ENCODE measurements around the gene HADHA. TPM values are rescaled to one million over a fixed set of nuclear protein-coding genes. Genes with fewer than 3 reads are reported as not detected.

The HADHA gene
- total RNA-seq, 1 experiment from 2014 or later, result 112 TPM

DNA sequence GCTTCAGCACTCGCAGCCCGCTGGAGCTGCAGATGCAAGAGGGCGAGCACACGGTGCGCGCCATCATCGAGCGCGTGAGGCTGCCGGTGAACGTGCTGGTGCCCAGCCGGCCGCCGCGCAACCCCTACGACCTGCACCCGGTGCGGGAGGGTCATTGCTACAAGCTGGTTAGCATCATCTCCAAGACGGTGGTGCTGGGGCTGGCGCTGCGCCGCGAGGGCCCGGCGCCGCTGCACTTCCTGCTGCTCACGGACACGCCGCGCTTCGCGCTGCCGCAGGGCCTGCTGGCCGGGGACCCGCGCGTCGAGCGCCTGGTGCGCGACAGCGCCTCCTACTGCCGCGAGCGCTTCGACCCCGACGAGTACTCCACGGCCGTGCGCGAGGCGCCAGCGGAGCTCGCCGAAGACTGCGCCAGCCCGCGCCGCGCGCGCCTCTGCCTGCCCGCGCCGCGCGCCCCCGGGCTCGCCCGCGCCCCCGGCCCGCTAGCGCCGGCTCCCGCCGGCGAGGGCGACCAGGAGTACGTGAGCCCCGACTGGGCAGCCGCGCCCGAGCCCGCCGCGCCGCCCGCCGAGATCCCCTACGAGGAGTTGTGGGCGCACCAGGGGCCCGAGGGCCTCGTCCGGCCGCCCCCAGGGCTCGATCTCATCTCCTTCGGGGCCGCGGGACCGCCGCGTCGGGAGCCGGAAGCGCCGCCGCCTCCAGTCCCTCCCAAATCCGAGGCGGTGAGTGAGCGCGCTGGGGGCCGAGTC is 59.7 kb downstream of the HADHA start:
- no peak overlapping the region for H3K27ac Mint-ChIP-seq
- peak; percentile 74 for DNase-seq

More for the DNA sequence above, 59.7 kb downstream of the HADHA start:
- no peak overlapping the region for H4K91ac ChIP-seq (ENCODE audit: insufficient read length, low read depth, low read length)
- peak overlapping the region; percentile 20 for H3K4me2 ChIP-seq (ENCODE audit: insufficient read depth, insufficient read length, low read length)
- H3K23ac ChIP-seq (ENCODE audit: insufficient read length, low read depth, low read length), result no peak overlapping the region
- no CpG with 5 or more reads among the region's 114 CpGs for WGBS (ENCODE audit: extremely low coverage, insufficient read length, low lambda C conversion rate)
- no peak overlapping the region for H4K8ac ChIP-seq (replicated peaks; ENCODE audit: insufficient read length, low read depth, low read length)
- H2AK5ac ChIP-seq (ENCODE audit: insufficient read length, low read length), result no peak overlapping the region
- no peak overlapping the region for H3T11ph ChIP-seq (ENCODE audit: low read length)
- H3K4ac ChIP-seq (ENCODE audit: low read depth, low read length), result no peak overlapping the region
- no peak overlapping the region for H2BK15ac ChIP-seq (ENCODE audit: low read depth, low read length)
- H3K56ac ChIP-seq (ENCODE audit: insufficient read length, low read depth, low read length), result no peak overlapping the region
- H3K9me3 ChIP-seq (ENCODE audit: control insufficient read depth, low read depth, low read length), result no peaks in the 10 kb centered on the region
- H2BK5ac ChIP-seq (ENCODE audit: insufficient read length, low read length), result no peak overlapping the region
- H2BK20ac ChIP-seq (ENCODE audit: low read depth, low read length, poor library complexity, severe bottlenecking), result no peak overlapping the region
- H2BK12ac ChIP-seq (ENCODE audit: insufficient read length, low read depth, low read length), result no peak overlapping the region
- H3K14ac ChIP-seq (ENCODE audit: insufficient read depth, low read length), result peak overlapping the region; percentile 9; the same call in 1 of the 2 replicates
- Mint-ChIP-seq H3K36me3 (ENCODE audit: insufficient read depth in 1 of 3, low read depth in 3 of 3) (peaks cover 24 to 36% (median 28%) of the 10 kb centered on the region in 3 experiments), H3K4me3 (peak overlapping the region; percentile 68 to 73), H3K27me3 (ENCODE audit: low read depth) (peaks cover 38% of the 10 kb centered on the region), H3K9me3 (no peaks in the 10 kb centered on the region; a peak in 1 of 5 replicates), H3K4me1 (peaks cover 27 to 34% of the 10 kb centered on the region in 2 experiments)
- peak overlapping the region; percentile 2 for H3K18ac ChIP-seq (ENCODE audit: insufficient read length, low read depth, low read length)
- H3K23me2 ChIP-seq (ENCODE audit: insufficient read length, low read depth, low read length, poor library complexity, severe bottlenecking), result no peaks in the 10 kb centered on the region
- TF ChIP-seq, protein P1, sequence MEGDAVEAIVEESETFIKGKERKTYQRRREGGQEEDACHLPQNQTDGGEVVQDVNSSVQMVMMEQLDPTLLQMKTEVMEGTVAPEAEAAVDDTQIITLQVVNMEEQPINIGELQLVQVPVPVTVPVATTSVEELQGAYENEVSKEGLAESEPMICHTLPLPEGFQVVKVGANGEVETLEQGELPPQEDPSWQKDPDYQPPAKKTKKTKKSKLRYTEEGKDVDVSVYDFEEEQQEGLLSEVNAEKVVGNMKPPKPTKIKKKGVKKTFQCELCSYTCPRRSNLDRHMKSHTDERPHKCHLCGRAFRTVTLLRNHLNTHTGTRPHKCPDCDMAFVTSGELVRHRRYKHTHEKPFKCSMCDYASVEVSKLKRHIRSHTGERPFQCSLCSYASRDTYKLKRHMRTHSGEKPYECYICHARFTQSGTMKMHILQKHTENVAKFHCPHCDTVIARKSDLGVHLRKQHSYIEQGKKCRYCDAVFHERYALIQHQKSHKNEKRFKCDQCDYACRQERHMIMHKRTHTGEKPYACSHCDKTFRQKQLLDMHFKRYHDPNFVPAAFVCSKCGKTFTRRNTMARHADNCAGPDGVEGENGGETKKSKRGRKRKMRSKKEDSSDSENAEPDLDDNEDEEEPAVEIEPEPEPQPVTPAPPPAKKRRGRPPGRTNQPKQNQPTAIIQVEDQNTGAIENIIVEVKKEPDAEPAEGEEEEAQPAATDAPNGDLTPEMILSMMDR (conservative IDR thresholded peaks at IDR 0.05), result peak; percentile 69
- no peaks in the 10 kb centered on the region for H3K4me1 ChIP-seq (ENCODE audit: insufficient read depth, low read length)
- no peak overlapping the region for H4K5ac ChIP-seq (ENCODE audit: insufficient read length, low read depth, low read length)
- H3K79me1 ChIP-seq (ENCODE audit: insufficient read depth, low read depth, low read length, poor library complexity, severe bottlenecking), result no peaks in the 10 kb centered on the region
- H3K9ac ChIP-seq (ENCODE audit: extremely low read depth, insufficient read length, low read length), result no peak overlapping the region
- no peaks in the 10 kb centered on the region for H3K27me3 ChIP-seq (ENCODE audit: insufficient read depth, low read length)
- no peak overlapping the region for H2BK120ac ChIP-seq (ENCODE audit: low read depth, low read length, poor library complexity, severe bottlenecking)
- H4K20me1 ChIP-seq (ENCODE audit: control insufficient read depth, insufficient read depth, insufficient read length), result no peaks in the 10 kb centered on the region
- no peak overlapping the region for H3K27ac ChIP-seq (ENCODE audit: insufficient read length, low read depth, low read length)
- no peak overlapping the region for H2AFZ ChIP-seq (ENCODE audit: low read length)
- H3K79me2 ChIP-seq (ENCODE audit: insufficient read depth, low read length), result no peaks in the 10 kb centered on the region

All from H9 (cell line).